IMR-90 (cell line): Measurements from ENCODE around the gene ANKRD6.

ENCODE experiments used
- BHLHE40 ChIP-seq: fragments of 150-350 bp; IDR thresholded peaks from 2 replicates; pipeline ENCODE4 v1.6.1; 2016; ENCODE audit warnings: mild to moderate bottlenecking, low read depth, low read length
- CEBPB ChIP-seq: IDR thresholded peaks from 2 replicates; pipeline ENCODE4 v1.6.1; 2012; ENCODE audit warnings: low read depth, low read length, improper control_type of control experiment
- ELK1 ChIP-seq: fragments of 150-350 bp; IDR thresholded peaks from 2 replicates; pipeline ENCODE4 v1.6.1; 2016; ENCODE audit warnings: low read depth, mild to moderate bottlenecking, low read length, moderate library complexity, borderline replicate concordance
- FOS ChIP-seq: fragments of 150-350 bp; IDR thresholded peaks from 2 replicates; pipeline ENCODE4 v1.6.1; 2016; ENCODE audit warnings: low read depth, low read length
- MAFK ChIP-seq: IDR thresholded peaks from 2 replicates; pipeline ENCODE4 v1.6.1; 2012; ENCODE audit warnings: low read depth, low read length, improper control_type of control experiment
- MAZ ChIP-seq: IDR thresholded peaks from 2 replicates; pipeline ENCODE4 v1.6.1; 2012; ENCODE audit warnings: low read depth, mild to moderate bottlenecking, low read length, improper control_type of control experiment, moderate library complexity, borderline replicate concordance
- MXI1 ChIP-seq: IDR thresholded peaks from 2 replicates; pipeline ENCODE4 v1.6.1; 2012; ENCODE audit warnings: low read depth, mild to moderate bottlenecking, low read length, moderate library complexity, borderline replicate concordance
- POLR2A ChIP-seq: IDR thresholded peaks from 2 replicates; pipeline ENCODE4 v1.6.1; 2012; ENCODE audit warnings: mild to moderate bottlenecking, low read depth, low read length
- RAD21 ChIP-seq: IDR thresholded peaks from 2 replicates; pipeline ENCODE4 v1.6.1; 2012; ENCODE audit warnings: low read length, improper control_type of control experiment
- RCOR1 ChIP-seq: IDR thresholded peaks from 2 replicates; pipeline ENCODE4 v1.6.1; 2012; ENCODE audit warnings: mild to moderate bottlenecking, low read length, improper control_type of control experiment; ENCODE audit not compliant: insufficient replicate concordance
- RFX5 ChIP-seq: IDR thresholded peaks from 2 replicates; pipeline ENCODE4 v1.8.0; 2012; ENCODE audit warnings: low read depth, mild to moderate bottlenecking, low read length, moderate library complexity
- SMC3 ChIP-seq: fragments of 150-350 bp; IDR thresholded peaks from 2 replicates; pipeline ENCODE4 v1.6.1; 2016; ENCODE audit warnings: low read depth, mild to moderate bottlenecking, antibody characterized with exemption, low read length, moderate library complexity
- TF ChIP-seq, protein P1 (sequence below): conservative IDR thresholded peaks from 2 replicates; pipeline ENCODE4 v1.5.1; 2012; ENCODE audit warnings: mild to moderate bottlenecking, low read depth, low read length, improper control_type of control experiment

GRCh38 chr6:89615882-89616281 is 182.9 kb downstream of the ANKRD6 start:
- TF ChIP-seq SMC3, result no peak
- TF ChIP-seq, protein P1, sequence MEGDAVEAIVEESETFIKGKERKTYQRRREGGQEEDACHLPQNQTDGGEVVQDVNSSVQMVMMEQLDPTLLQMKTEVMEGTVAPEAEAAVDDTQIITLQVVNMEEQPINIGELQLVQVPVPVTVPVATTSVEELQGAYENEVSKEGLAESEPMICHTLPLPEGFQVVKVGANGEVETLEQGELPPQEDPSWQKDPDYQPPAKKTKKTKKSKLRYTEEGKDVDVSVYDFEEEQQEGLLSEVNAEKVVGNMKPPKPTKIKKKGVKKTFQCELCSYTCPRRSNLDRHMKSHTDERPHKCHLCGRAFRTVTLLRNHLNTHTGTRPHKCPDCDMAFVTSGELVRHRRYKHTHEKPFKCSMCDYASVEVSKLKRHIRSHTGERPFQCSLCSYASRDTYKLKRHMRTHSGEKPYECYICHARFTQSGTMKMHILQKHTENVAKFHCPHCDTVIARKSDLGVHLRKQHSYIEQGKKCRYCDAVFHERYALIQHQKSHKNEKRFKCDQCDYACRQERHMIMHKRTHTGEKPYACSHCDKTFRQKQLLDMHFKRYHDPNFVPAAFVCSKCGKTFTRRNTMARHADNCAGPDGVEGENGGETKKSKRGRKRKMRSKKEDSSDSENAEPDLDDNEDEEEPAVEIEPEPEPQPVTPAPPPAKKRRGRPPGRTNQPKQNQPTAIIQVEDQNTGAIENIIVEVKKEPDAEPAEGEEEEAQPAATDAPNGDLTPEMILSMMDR, result no peak
- TF ChIP-seq POLR2A, result no peak
- TF ChIP-seq MXI1, result no peak
- no peak for TF ChIP-seq FOS
- no peak for TF ChIP-seq RFX5
- no peak for TF ChIP-seq MAFK
- no peak for TF ChIP-seq RAD21
- TF ChIP-seq RCOR1, result no peak
- no peak for TF ChIP-seq MAZ
- TF ChIP-seq ELK1, result no peak
- TF ChIP-seq CEBPB, result no peak
- no peak for TF ChIP-seq BHLHE40
